IMR-90 (cell line): Measurements from ENCODE around the gene SURF4. TPM values are rescaled to one million over a fixed set of nuclear protein-coding genes. Genes with fewer than 3 reads are reported as not detected.

ENCODE experiments used
- ATAC-seq: fragments of 200-7000 bp; cut with Tn5 transposase; 2 replicates; pipeline ENCODE4 v1.9.1; 2020; ENCODE audit warnings: low read depth, mild to moderate bottlenecking, moderate library complexity
- Bru-seq: library from RNA; stranded (reverse); fragments of 400-500 nt; gene quantifications from one replicate; lab custom pipeline; 2021; lab: Mats Ljungman, UMichigan
- BruChase-seq, 2 experiments: library from RNA; stranded (reverse); fragments of 400-500 nt; gene quantifications; one replicate each; lab custom pipeline; 2021; lab: Mats Ljungman, UMichigan
- BruUV-seq: library from RNA; stranded (reverse); fragments of 400-500 nt; replicated peaks from 2 replicates; lab custom pipeline; 2021; lab: Mats Ljungman, UMichigan
- CTCF ChIA-PET: fragments of 300-600 bp; formaldehyde crosslinking; extraction: SDS; loops from one replicate; lab custom pipeline; 2021; ENCODE audit warnings: antibody characterized with exemption; lab: Yijun Ruan, JAX
- POLR2A ChIA-PET: fragments of 300-600 bp; sonication (Branson Sonifier 250); formaldehyde crosslinking; loops from one replicate; lab custom pipeline; 2022; ENCODE audit warnings: antibody characterized with exemption; ENCODE audit not compliant: unreplicated experiment; lab: Charles Lee
- DNase-seq: peaks from one replicate; pipeline ENCODE4 v3.0.0; 2013
- H2AFZ ChIP-seq: replicated peaks from 2 replicates; pipeline ENCODE3; 2013; ENCODE audit warnings: low read length, mild to moderate bottlenecking; ENCODE audit not compliant: poor library complexity
- H2AK5ac ChIP-seq: 2 replicates; pipeline ENCODE4 v1.6.1; 2013; ENCODE audit warnings: low read depth, low read length, inconsistent platforms
- H2AK9ac ChIP-seq: replicated peaks from 2 replicates; pipeline ENCODE3; 2013; ENCODE audit warnings: mild to moderate bottlenecking, low read depth, low read length, moderate library complexity; ENCODE audit not compliant: poor library complexity
- H2BK120ac ChIP-seq: 2 replicates; pipeline ENCODE4 v1.6.1; 2013; ENCODE audit warnings: low read depth, low read length, inconsistent platforms
- H2BK15ac ChIP-seq: 3 replicates; pipeline ENCODE4 v1.6.1; 2013; ENCODE audit warnings: low read depth, low read length, inconsistent platforms
- H2BK20ac ChIP-seq: 2 replicates; pipeline ENCODE4 v1.6.1; 2013; ENCODE audit warnings: low read depth, mild to moderate bottlenecking, inconsistent platforms, low read length, moderate library complexity
- H2BK5ac ChIP-seq: 2 replicates; pipeline ENCODE4 v1.6.1; 2013; ENCODE audit warnings: mild to moderate bottlenecking, low read depth, low read length, inconsistent platforms; ENCODE audit not compliant: poor library complexity, severe bottlenecking
- H3K14ac ChIP-seq: replicated peaks from 2 replicates; pipeline ENCODE4 v1.6.1; 2013; ENCODE audit warnings: low read depth, low read length, inconsistent platforms
- H3K18ac ChIP-seq: 2 replicates; pipeline ENCODE4 v1.6.1; 2013; ENCODE audit warnings: low read depth, low read length, control low read depth
- H3K23ac ChIP-seq: 2 replicates; pipeline ENCODE4 v1.6.1; 2013; ENCODE audit warnings: low read depth, low read length, inconsistent platforms
- H3K27ac ChIP-seq: 2 replicates; pipeline ENCODE4 v1.5.1; 2013; ENCODE audit warnings: mild to moderate bottlenecking, control low read depth, low read length; ENCODE audit not compliant: insufficient read depth
- H3K27me3 ChIP-seq: 2 replicates; pipeline ENCODE4 v1.6.1; 2013; ENCODE audit warnings: low read length; ENCODE audit not compliant: control insufficient read depth, insufficient read depth
- H3K36me3 ChIP-seq: 2 replicates; pipeline ENCODE4 v1.6.1; 2013; ENCODE audit warnings: low read length, mixed read lengths; ENCODE audit not compliant: control insufficient read depth, insufficient read depth
- H3K4ac ChIP-seq: 2 replicates; pipeline ENCODE4 v1.6.1; 2013; ENCODE audit warnings: low read depth, low read length, inconsistent platforms
- H3K4me1 ChIP-seq: 2 replicates; pipeline ENCODE4 v1.6.1; 2013; ENCODE audit warnings: low read length, mixed read lengths; ENCODE audit not compliant: control insufficient read depth, insufficient read depth
- H3K4me2 ChIP-seq: 2 replicates; pipeline ENCODE4 v1.6.1; 2013; ENCODE audit warnings: low read depth, mild to moderate bottlenecking, control low read depth, low read length, moderate library complexity
- H3K4me3 ChIP-seq: 2 replicates; pipeline ENCODE4 v1.5.1; 2013; ENCODE audit warnings: low read depth, mild to moderate bottlenecking, control low read depth, low read length, moderate library complexity; ENCODE audit not compliant: insufficient read depth
- H3K56ac ChIP-seq: 2 replicates; pipeline ENCODE4 v1.6.1; 2013; ENCODE audit warnings: low read length, inconsistent platforms; ENCODE audit not compliant: insufficient read depth; ENCODE audit errors: extremely low read depth
- H3K79me1 ChIP-seq, 2 experiments: 2 replicates each; pipeline ENCODE4 v1.6.1; 2013; ENCODE audit warnings: low read length in 2 of 2, inconsistent platforms in 1 of 2, low read depth in 1 of 2
- H3K9ac ChIP-seq: 2 replicates; pipeline ENCODE4 v1.6.1; 2013; ENCODE audit warnings: low read depth, low read length, control low read depth
- H3K9me1 ChIP-seq: 2 replicates; pipeline ENCODE4 v1.6.1; 2013; ENCODE audit warnings: low read length, inconsistent platforms; ENCODE audit not compliant: insufficient read depth
- H3K9me3 ChIP-seq: 2 replicates; pipeline ENCODE4 v1.6.1; 2013; ENCODE audit warnings: low read length; ENCODE audit not compliant: control insufficient read depth, insufficient read depth
- H4K20me1 ChIP-seq: 2 replicates; pipeline ENCODE4 v1.6.1; 2013; ENCODE audit warnings: low read length, inconsistent platforms; ENCODE audit not compliant: insufficient read depth
- H4K5ac ChIP-seq: 2 replicates; pipeline ENCODE4 v1.6.1; 2013; ENCODE audit warnings: mild to moderate bottlenecking, low read depth, low read length, control low read depth
- H4K8ac ChIP-seq, 2 experiments: 2 replicates each; pipeline ENCODE4 v1.6.1; 2013; ENCODE audit warnings: low read depth in 2 of 2, low read length in 2 of 2, control low read depth in 1 of 2, inconsistent platforms in 1 of 2
- H4K91ac ChIP-seq: 2 replicates; pipeline ENCODE4 v1.6.1; 2013; ENCODE audit warnings: low read depth, low read length, inconsistent platforms; ENCODE audit not compliant: insufficient read depth
- BHLHE40 ChIP-seq: fragments of 150-350 bp; IDR thresholded peaks from 2 replicates; pipeline ENCODE4 v1.6.1; 2016; ENCODE audit warnings: mild to moderate bottlenecking, low read depth, low read length
- CHD1 ChIP-seq: IDR thresholded peaks from 2 replicates; pipeline ENCODE4 v1.6.1; 2012; ENCODE audit warnings: low read depth, low read length, improper control_type of control experiment
- MAZ ChIP-seq: IDR thresholded peaks from 2 replicates; pipeline ENCODE4 v1.6.1; 2012; ENCODE audit warnings: low read depth, mild to moderate bottlenecking, low read length, improper control_type of control experiment, moderate library complexity, borderline replicate concordance
- MXI1 ChIP-seq: IDR thresholded peaks from 2 replicates; pipeline ENCODE4 v1.6.1; 2012; ENCODE audit warnings: low read depth, mild to moderate bottlenecking, low read length, moderate library complexity, borderline replicate concordance
- POLR2A ChIP-seq: IDR thresholded peaks from 2 replicates; pipeline ENCODE4 v1.6.1; 2012; ENCODE audit warnings: mild to moderate bottlenecking, low read depth, low read length
- RAD21 ChIP-seq: IDR thresholded peaks from 2 replicates; pipeline ENCODE4 v1.6.1; 2012; ENCODE audit warnings: low read length, improper control_type of control experiment
- RCOR1 ChIP-seq: IDR thresholded peaks from 2 replicates; pipeline ENCODE4 v1.6.1; 2012; ENCODE audit warnings: mild to moderate bottlenecking, low read length, improper control_type of control experiment; ENCODE audit not compliant: insufficient replicate concordance
- RFX5 ChIP-seq: IDR thresholded peaks from 2 replicates; pipeline ENCODE4 v1.8.0; 2012; ENCODE audit warnings: low read depth, mild to moderate bottlenecking, low read length, moderate library complexity
- SMC3 ChIP-seq: fragments of 150-350 bp; IDR thresholded peaks from 2 replicates; pipeline ENCODE4 v1.6.1; 2016; ENCODE audit warnings: low read depth, mild to moderate bottlenecking, antibody characterized with exemption, low read length, moderate library complexity
- WGBS, 2 experiments: methylation state at CpG; one replicate each; pipeline versions ENCODE4 v1.1.5 to v1.1.7; 2013; ENCODE audit warnings: missing lambda C conversion rate in 2 of 2; ENCODE audit not compliant: insufficient read length in 1 of 2; ENCODE audit errors: extremely low coverage in 2 of 2; 5-methylcytosine and 5-hydroxymethylcytosine counted together
- dilution Hi-C: fragments of 300-500 bp; cut with HindIII; formaldehyde crosslinking; loops from one replicate; pipeline ENCODE4 v1.14.3; 2018; ENCODE audit warnings: low sequenced_read_pairs; ENCODE audit not compliant: unreplicated experiment
- in situ Hi-C: fragments of 300-500 bp; cut with MboI; formaldehyde crosslinking; loops from 3 replicates; pipeline ENCODE4 v1.14.3; 2019; ENCODE audit warnings: low sequenced_read_pairs, inconsistent platforms, mixed read lengths
- intact Hi-C: fragments of 100-400 bp; cut with micrococcal nuclease; formaldehyde crosslinking; loops from 2 replicates; pipeline ENCODE4 v1.10.0; 2022
- long read RNA-seq: library from polyadenylated mRNA; unstranded; transcript quantifications from one replicate; pipeline ENCODE4 v2.0.0, GENCODE V29; 2021; ENCODE audit not compliant: unreplicated experiment
- polyA plus RNA-seq, 3 experiments: library from polyadenylated mRNA; depleted of rRNA; stranded (reverse); fragments of >200 nt; gene quantifications; 2 replicates each; pipeline ENCODE4 v1.2.3, GENCODE V29; 2012; ENCODE audit warnings: low replicate concordance in 1 of 3
- total RNA-seq: library from RNA; depleted of rRNA; stranded (reverse); fragments of >200 nt; gene quantifications from 2 replicates; pipeline ENCODE4 v1.2.3, GENCODE V29; 2012; rRNA removed
- TF ChIP-seq, protein P1 (sequence below): fragments of 150-350 bp; IDR thresholded peaks from 2 replicates; pipeline ENCODE4 v1.6.1; 2016; ENCODE audit warnings: low read depth, mild to moderate bottlenecking, low read length, moderate library complexity, borderline replicate concordance
- TF ChIP-seq, protein P2 (sequence below): conservative IDR thresholded peaks from 2 replicates; pipeline ENCODE4 v1.5.1; 2012; ENCODE audit warnings: mild to moderate bottlenecking, low read depth, low read length, improper control_type of control experiment

Gene SURF4
- total RNA-seq (512 and 532 TPM in 2 replicates), polyA plus RNA-seq (2012; rRNA removed) (293 and 307 TPM in 2 replicates), Bru-seq, nascent RNA (percentile 94 among the genes with signal in this experiment), BruChase-seq, experiment 1, labeled RNA remaining after a 6-hour chase (percentile 99 among the genes with signal in this experiment), BruChase-seq, experiment 2, labeled RNA remaining after a 2-hour chase (percentile 97 among the genes with signal in this experiment)
- polyA plus RNA-seq (2012; cell fraction: cytosol; rRNA removed): 265 and 338 TPM in 2 replicates
- 202 and 210 TPM in 2 replicates for polyA plus RNA-seq (2012; cell fraction: nucleus; rRNA removed; ENCODE audit: low replicate concordance)
- long read RNA-seq, transcript SURF4-202 (6 exons, 2,984 nt): major isoform, 556 of 715 reads
- long read RNA-seq, partial matches to known transcripts: 28 of 715 reads
- long read RNA-seq, other reads (novel, unspliced or antisense): 127 of 715 reads

DNA sequence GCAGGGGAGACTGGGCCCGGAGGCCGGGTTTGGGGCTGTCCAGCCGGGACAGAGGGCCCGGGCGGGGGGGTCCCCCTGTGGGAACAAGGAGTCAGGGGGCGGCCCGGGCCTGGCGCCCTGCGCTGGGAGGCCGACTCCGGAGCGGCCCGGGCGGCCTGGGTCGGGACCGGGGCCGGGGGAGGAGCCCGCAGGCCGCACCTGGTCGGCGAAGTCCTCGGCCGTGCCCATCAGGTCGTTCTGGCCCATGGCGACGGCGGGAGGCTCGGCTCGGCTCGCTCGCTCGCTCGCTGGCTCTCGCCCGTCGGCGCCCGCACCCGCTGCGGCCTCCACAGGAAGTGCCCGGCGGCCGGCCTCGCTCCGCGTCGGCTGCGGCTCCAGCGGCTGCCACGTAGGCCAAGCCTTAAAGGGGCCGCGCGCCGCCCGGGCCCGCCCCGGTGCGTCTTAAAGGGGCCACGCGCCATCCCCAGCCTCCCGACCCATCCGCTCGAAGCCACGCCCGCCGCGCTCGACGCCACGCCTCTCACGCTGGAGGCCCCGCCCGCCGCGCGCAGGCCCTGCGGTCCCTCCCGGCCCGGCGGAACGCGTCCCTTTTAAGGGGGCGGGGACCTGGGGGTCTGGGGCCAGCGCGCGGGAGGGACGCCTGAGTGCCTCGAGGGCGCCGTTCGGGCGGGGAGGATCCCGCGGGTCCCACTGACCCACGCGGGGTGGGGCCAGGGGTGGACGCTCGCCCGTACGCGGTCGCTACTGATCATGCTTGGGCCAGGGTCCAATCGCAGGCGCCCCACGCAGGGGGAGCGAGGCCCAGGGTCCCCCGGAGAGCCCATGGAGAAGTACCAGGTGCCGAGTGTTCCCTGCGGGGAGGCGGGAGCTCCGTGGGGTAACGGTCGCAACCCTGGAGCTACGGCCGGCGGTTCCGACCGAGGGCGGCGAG is at the start of gene SURF4, which contains the start of gene STKLD1:
Gene SURF4 (minus strand): TSS at position 337 of the 931 bp plus-strand sequence. CDS start 91 bp downstream, at position 246.
Gene STKLD1 (plus strand): TSS at position 643 of the 931 bp plus-strand sequence. CDS start 108 bp downstream, at position 751.
- DNase-seq (peak; percentile 94), ATAC-seq (peak; percentile 95)
- H3K9me1 ChIP-seq: peaks cover 13% of the 10 kb centered on the region
- H4K8ac ChIP-seq: peak within 1 kb of the TSS; percentile 37 to 82; a peak in 3 of 4 replicates
- H3K9me3 ChIP-seq: no peaks in the 10 kb centered on the region
- WGBS, 2 experiments: 0% methylated on average over 87 of the region's 120 CpGs; no CpG with 5 or more reads in 1 of the 2 experiments
- peak within 1 kb of the TSS; percentile 84 for H3K4me3 ChIP-seq
- in situ Hi-C loops: no loop called here
- H2AK9ac ChIP-seq: peak within 1 kb of the TSS; percentile 94
- peaks cover 19% of the 10 kb centered on the region for H3K36me3 ChIP-seq
- H3K27me3 ChIP-seq: no peaks in the 10 kb centered on the region
- BruUV-seq: no TSS peak
- peak within 1 kb of the TSS; percentile 91 for H3K4ac ChIP-seq
- H3K18ac ChIP-seq: peak within 1 kb of the TSS; percentile 12
- H3K4me2 ChIP-seq: peak within 1 kb of the TSS; percentile 97
- H2BK120ac ChIP-seq: peak within 1 kb of the TSS; percentile 58; the same call in 1 of the 2 replicates
- H2AK5ac ChIP-seq: peak within 1 kb of the TSS; percentile 76
- H3K27ac ChIP-seq: peak within 1 kb of the TSS; percentile 89
- peak within 1 kb of the TSS; percentile 89 for H3K14ac ChIP-seq
- peak within 1 kb of the TSS; percentile 97 for H3K9ac ChIP-seq
- peak within 1 kb of the TSS; percentile 65 for H4K91ac ChIP-seq
- H3K56ac ChIP-seq: peak within 1 kb of the TSS; percentile 91
- ChIA-PET CTCF (no interaction called here), POLR2A (no interaction called here)
- peaks cover 43% of the 10 kb centered on the region for H4K20me1 ChIP-seq
- peaks cover 11% of the 10 kb centered on the region for H3K4me1 ChIP-seq
- dilution Hi-C loops: no loop called here
- peak within 1 kb of the TSS; percentile 86 for H2BK5ac ChIP-seq
- no peak within 1 kb of the TSS for H2BK20ac ChIP-seq
- peak within 1 kb of the TSS; percentile 62 for H4K5ac ChIP-seq
- H2AFZ ChIP-seq: peak within 1 kb of the TSS; percentile 96
- H3K23ac ChIP-seq: peak within 1 kb of the TSS; percentile 87
- H3K79me1 ChIP-seq: peaks cover 0 to 26% of the 10 kb centered on the region in 2 experiments; a peak in 2 of 4 replicates
- 0 out of 3 replicates have a peak within 1 kb of the TSS, but pooled peaks have one; percentile 3 for H2BK15ac ChIP-seq
- intact Hi-C loops: no loop called here
- TF ChIP-seq, protein P1, sequence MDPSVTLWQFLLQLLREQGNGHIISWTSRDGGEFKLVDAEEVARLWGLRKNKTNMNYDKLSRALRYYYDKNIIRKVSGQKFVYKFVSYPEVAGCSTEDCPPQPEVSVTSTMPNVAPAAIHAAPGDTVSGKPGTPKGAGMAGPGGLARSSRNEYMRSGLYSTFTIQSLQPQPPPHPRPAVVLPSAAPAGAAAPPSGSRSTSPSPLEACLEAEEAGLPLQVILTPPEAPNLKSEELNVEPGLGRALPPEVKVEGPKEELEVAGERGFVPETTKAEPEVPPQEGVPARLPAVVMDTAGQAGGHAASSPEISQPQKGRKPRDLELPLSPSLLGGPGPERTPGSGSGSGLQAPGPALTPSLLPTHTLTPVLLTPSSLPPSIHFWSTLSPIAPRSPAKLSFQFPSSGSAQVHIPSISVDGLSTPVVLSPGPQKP: 0 out of 2 replicates have a peak, but pooled peaks have one; percentile 14
- no peak for TF ChIP-seq RFX5
- TF ChIP-seq BHLHE40: 0 out of 2 replicates have a peak, but pooled peaks have one; percentile 15
- TF ChIP-seq, protein P2, sequence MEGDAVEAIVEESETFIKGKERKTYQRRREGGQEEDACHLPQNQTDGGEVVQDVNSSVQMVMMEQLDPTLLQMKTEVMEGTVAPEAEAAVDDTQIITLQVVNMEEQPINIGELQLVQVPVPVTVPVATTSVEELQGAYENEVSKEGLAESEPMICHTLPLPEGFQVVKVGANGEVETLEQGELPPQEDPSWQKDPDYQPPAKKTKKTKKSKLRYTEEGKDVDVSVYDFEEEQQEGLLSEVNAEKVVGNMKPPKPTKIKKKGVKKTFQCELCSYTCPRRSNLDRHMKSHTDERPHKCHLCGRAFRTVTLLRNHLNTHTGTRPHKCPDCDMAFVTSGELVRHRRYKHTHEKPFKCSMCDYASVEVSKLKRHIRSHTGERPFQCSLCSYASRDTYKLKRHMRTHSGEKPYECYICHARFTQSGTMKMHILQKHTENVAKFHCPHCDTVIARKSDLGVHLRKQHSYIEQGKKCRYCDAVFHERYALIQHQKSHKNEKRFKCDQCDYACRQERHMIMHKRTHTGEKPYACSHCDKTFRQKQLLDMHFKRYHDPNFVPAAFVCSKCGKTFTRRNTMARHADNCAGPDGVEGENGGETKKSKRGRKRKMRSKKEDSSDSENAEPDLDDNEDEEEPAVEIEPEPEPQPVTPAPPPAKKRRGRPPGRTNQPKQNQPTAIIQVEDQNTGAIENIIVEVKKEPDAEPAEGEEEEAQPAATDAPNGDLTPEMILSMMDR: no peak
- TF ChIP-seq RAD21: no peak
- peak; percentile 79 for TF ChIP-seq CHD1
- TF ChIP-seq RCOR1: no peak
- peak; percentile 98 for TF ChIP-seq POLR2A
- peak; percentile 24; the same call in 1 of the 2 replicates for TF ChIP-seq MXI1
- peak; percentile 58; the same call in 1 of the 2 replicates for TF ChIP-seq MAZ
- TF ChIP-seq SMC3: no peak
